SW480 (cell line): ENCODE measurements around the gene OR2V2.
"Not testable (repeated sequence)": the region's sequence is repeated elsewhere in the genome, so short reads cannot be mapped to it uniquely, and the experiment has no call there.

ENCODE experiments used
- DNase-seq: peaks from one replicate; pipeline ENCODE4 v3.0.0-alpha.2; 2016; ENCODE audit warnings: low spot score

The OR2V2 gene

GRCh38 chr5:181146927-181147636 lies at the start of gene OR2V2:
Gene OR2V2 (plus strand): TSS chr5:181147586. CDS start chr5:181154943, 7,357 bp downstream.
- not testable (repeated sequence) for DNase-seq

- DNase-seq, result not testable (repeated sequence)
Measured at GRCh38 chr5:181097759-181098491, 49.5 kb upstream of the OR2V2 start.

GRCh38 chr5:181098762-181099601 lies 48.4 kb upstream of the OR2V2 start:
- DNase-seq, result no peak

- no peak for DNase-seq
Measured at GRCh38 chr5:181099602-181100086, 47.7 kb upstream of the OR2V2 start.

- DNase-seq, result no peak
Measured at GRCh38 chr5:181100121-181100875, 47.1 kb upstream of the OR2V2 start.

- DNase-seq, result not testable (repeated sequence)
Measured at GRCh38 chr5:181101030-181101641, 46.2 kb upstream of the OR2V2 start.

GRCh38 chr5:181101930-181102674 lies 45.3 kb upstream of the OR2V2 start:
- not testable (repeated sequence) for DNase-seq

- not testable (repeated sequence) for DNase-seq
Measured at GRCh38 chr5:181104259-181104568, 43.2 kb upstream of the OR2V2 start.

GRCh38 chr5:181104606-181105390 lies 42.6 kb upstream of the OR2V2 start:
- not testable (repeated sequence) for DNase-seq

- no peak for DNase-seq
Measured at GRCh38 chr5:181105391-181106025, 41.9 kb upstream of the OR2V2 start.

GRCh38 chr5:181107699-181108098 lies 39.7 kb upstream of the OR2V2 start:
- DNase-seq, result no peak

- no peak for DNase-seq
Measured at GRCh38 chr5:181108578-181109165, 38.7 kb upstream of the OR2V2 start.

GRCh38 chr5:181109489-181110013 lies 37.8 kb upstream of the OR2V2 start:
- DNase-seq, result no peak

- no peak for DNase-seq
Measured at GRCh38 chr5:181111010-181111409, 36.4 kb upstream of the OR2V2 start.

- DNase-seq, result no peak
Measured at GRCh38 chr5:181112476-181112875, 34.9 kb upstream of the OR2V2 start.

- not testable (repeated sequence) for DNase-seq
Measured at GRCh38 chr5:181113572-181113971, 33.8 kb upstream of the OR2V2 start.

GRCh38 chr5:181114284-181114843 lies 33.0 kb upstream of the OR2V2 start:
- no peak for DNase-seq
